Hematopoietic multipotent progenitor cell (in vitro differentiated cells): ENCODE measurements around the gene CYSTM1. TPM values are rescaled to one million over a fixed set of nuclear protein-coding genes. Genes with fewer than 3 reads are reported as not detected.
"Not testable (repeated sequence)": the region's sequence is repeated elsewhere in the genome, so short reads cannot be mapped to it uniquely, and the experiment has no call there.

Source experiments
- DNase-seq, 3 donors: peaks; one replicate each; pipeline ENCODE4 v3.0.0-alpha.2; 2011 to 2015; ENCODE audit warnings: low read depth in 2 of 3, low spot score in 2 of 3
- total RNA-seq: library from RNA; depleted of rRNA; stranded (reverse); fragments of >200 nt; gene quantifications from one replicate; pipeline ENCODE4 v1.2.3, GENCODE V29; 2012

The CYSTM1 gene
- total RNA-seq, 1 donor, result 8.9 TPM

DNA sequence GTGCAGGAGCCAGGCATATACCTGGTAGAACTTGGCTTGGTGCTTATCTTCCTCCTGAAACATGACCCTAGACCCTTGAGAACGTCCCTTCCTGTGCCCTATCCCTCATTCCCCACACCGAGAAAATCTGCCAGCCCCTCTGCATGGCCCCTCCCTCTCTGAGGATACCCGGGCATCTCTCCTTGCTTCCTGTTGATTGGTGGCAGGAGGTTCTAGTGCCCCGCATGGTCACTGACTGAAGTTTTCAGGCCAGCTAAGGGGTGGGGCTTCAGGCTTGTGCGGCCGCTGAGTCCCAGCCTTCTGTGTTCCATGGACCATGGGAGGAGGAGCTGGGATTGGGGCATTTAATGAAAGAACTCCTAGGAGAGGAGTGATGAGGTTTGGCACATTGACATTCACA, 26.5 kb upstream of the CYSTM1 start:
- no peak for DNase-seq

GRCh38 chr5:140150201-140150600, 24.8 kb upstream of the CYSTM1 start:
- no peak for DNase-seq

- DNase-seq, result no peak
Observed at GRCh38 chr5:140151144-140152021, 23.6 kb upstream of the CYSTM1 start.

GRCh38 chr5:140152022-140152999, 22.7 kb upstream of the CYSTM1 start:
- DNase-seq, result no peak

DNA sequence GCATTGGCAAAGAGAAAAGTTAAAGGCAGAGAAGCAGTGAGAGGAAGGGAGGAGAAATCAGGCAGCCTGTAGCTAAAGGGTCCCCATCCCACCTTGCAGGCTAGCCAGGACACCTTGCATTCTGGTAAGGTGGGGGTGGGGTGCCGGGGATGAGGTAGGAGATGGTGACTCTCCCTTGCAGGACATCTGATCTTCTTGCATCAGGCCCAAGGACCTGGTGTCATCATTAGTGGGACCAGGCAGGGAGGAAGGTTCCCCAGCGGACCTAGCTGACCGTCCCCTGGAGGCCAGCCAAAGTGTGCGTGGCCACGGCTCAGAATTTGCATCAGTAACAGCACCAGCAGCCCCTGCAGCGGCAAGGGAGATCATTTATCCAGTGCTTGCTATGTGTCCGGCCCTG, 21.7 kb upstream of the CYSTM1 start:
- no peak for DNase-seq

DNA sequence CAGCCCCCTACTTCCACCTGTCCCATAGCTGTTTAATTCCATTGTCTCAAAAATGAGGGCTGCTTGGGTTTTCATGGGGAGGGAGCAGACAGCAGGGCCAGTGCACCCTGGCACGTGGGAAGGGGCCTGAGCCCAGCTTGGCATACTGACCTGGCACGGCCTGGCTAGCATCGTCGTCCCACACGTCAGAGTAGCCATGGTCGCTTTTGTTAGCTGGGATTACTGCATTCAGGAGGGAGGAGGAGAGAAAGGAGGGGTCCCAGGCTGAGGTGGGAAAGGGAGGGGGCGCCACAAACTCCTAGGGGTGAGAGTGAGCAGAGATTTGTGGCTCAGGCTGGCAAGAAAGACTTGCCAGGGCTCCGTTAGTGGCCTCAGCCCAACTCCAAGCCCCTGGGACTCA, 21.1 kb upstream of the CYSTM1 start:
- DNase-seq, result no peak

- DNase-seq, result not testable (repeated sequence)
Observed at GRCh38 chr5:140154710-140155381, 20.1 kb upstream of the CYSTM1 start.

DNA sequence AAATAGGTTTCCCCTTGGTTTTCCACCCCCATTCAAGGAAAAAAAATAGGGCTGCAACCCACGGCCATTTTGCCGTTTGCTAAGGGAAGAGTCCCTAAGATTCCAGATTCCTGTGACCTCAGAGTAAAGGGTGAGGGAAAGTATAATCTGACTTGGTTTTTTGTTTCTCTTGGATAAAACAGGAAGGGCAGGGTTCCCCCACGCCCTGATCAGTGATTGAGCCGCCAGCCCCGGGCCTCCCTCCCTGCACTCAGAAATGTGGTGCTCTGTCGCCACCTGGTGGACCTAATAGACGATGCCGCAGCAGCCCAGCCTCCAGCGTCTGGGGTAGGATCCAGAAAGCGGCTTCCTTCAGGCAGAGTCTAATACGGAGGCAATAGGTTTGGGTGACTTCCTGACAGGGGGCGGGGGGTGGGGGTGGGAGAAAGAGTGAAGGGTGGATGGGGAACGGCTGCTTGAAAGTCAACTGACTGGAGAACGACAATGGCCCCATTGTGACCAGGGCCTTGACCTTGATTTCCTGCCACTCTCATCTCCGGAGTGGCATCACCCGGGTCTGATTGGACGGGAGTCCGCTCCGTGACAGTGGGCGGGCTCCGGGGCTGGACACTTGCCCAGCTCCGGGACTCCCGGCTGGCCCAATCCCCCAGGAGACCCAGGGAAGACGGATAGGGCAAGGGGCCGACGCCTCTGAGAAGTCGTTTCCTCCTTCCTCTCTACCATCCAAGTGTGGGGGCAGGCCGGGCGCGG, 17.8 kb upstream of the CYSTM1 start:
- DNase-seq, result peak; percentile 71 to 91 (median 80)

- no peak for DNase-seq
Observed at GRCh38 chr5:140159014-140159927, 15.7 kb upstream of the CYSTM1 start.

DNA sequence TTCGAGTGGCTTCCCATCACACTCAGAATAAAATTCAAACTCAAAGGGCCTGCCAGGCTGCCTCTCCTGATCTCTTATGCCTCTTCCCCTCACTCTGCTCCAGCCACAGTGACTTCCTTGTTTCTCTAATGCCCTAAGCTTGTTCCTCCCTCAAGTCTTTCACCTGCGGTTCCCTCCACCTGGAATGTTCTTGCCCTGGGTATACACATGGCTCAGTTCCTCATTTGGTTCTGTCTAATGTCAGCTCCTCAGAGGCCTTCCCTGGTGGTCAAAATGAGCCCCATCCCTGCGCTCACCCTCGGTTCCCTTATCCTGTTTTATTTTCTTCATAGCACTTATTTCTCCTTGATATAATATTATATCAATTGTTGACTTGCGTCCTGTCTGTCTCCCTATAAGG, 12.7 kb upstream of the CYSTM1 start:
- no peak for DNase-seq

GRCh38 chr5:140162781-140163180, 12.2 kb upstream of the CYSTM1 start:
- DNase-seq, result no peak

GRCh38 chr5:140165101-140165922, 9.7 kb upstream of the CYSTM1 start:
- DNase-seq, result no peak

DNA sequence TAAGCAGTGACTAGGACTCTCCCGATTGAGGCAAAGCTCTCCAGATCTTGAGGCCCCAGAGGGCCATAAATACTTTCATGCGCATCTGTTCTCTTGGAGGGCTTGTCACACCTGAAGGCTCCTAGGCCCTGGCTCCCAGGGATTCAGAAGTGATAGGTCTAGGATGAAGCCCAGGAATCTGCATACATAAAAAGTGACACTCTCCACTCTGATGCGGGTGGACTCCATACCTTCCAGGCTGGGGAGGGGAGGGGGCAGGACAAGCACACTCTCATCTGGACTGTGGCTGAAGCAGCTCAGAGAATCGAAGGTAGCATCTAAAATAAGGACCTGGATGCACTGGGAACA, 9.1 kb upstream of the CYSTM1 start:
- DNase-seq, result no peak

DNA sequence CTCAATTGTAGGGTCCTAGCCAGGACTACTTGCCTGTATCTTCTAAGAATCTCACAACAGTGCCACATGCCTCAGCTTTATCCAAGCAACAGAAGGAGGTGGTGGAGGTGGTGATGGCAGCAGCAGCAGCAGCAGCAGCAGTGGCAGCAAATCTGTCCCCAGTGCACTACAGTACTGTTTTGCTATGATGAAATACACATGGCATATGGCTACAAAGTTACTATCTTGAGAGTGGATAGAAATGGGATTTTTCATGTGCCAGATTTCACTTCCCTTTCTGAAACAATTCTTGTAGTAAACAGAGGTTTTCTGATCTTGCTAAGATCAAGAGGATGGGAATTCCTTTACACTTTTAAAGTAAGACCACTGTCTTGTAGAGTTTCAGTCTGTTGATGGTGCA, 8.1 kb upstream of the CYSTM1 start:
- no peak for DNase-seq

DNA sequence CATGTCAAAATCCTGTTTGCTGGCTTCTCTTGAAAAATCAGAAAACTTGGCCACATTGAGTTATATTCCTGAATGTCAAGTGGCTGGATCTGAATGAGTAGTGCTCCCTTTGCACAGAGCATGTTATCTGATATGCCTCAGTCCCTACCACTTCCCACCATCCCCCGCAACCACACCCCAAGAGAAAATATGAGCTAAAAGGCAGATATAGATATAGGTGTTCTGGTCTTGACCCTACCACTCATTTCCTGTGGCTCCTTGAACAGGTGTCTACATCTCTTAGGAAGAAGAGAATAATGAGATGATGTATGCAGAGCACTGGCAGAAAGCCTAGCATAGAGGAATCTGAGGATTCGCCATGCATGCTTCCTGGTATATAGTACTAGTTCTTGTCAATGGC, 6.6 kb upstream of the CYSTM1 start:
- DNase-seq, result no peak

- no peak for DNase-seq
Observed at GRCh38 chr5:140169410-140169809, 5.6 kb upstream of the CYSTM1 start.

- DNase-seq, result no peak
Observed at GRCh38 chr5:140172483-140172882, 2.5 kb upstream of the CYSTM1 start.

- DNase-seq, result no peak
Observed at GRCh38 chr5:140174014-140174413, 974 bp upstream of the CYSTM1 start.
